Liver (tissue), 9 donors: ENCODE data around the gene DPYD. TPM values are rescaled to one million over a fixed set of nuclear protein-coding genes. Genes with fewer than 3 reads are reported as not detected.
A peak's percentile ranks its signal among the peaks of the same experiment; 100 is the strongest.

ENCODE experiments used
- DNase-seq: peaks from one replicate; pipeline ENCODE4 v3.0.0-alpha.2; 2017; ENCODE audit warnings: low spot score
- H3K27ac ChIP-seq, 2 donors: one replicate each; pipeline ENCODE4 v1.7.0; 2013; ENCODE audit warnings: inconsistent platforms in 2 of 2, low read length in 2 of 2, control low read depth in 1 of 2, low read depth in 1 of 2, mild to moderate bottlenecking in 1 of 2
- H3K27me3 ChIP-seq, 4 donors: one replicate each; pipeline versions ENCODE4 v1.6.1 to v1.7.0; 2013; ENCODE audit warnings: low read length in 3 of 4, inconsistent platforms in 1 of 4, mild to moderate bottlenecking in 1 of 4, moderate library complexity in 1 of 4; ENCODE audit not compliant: control insufficient read depth in 4 of 4, insufficient read depth in 4 of 4
- H3K36me3 ChIP-seq, 4 donors: one replicate each; pipeline versions ENCODE4 v1.6.1 to v1.7.0; 2013; ENCODE audit warnings: low read length in 3 of 4, mild to moderate bottlenecking in 3 of 4, low read depth in 1 of 4, moderate library complexity in 1 of 4; ENCODE audit not compliant: control insufficient read depth in 4 of 4, insufficient read depth in 3 of 4
- H3K4me1 ChIP-seq, 4 donors: one replicate each; pipeline versions ENCODE4 v1.6.1 to v1.7.0; 2013; ENCODE audit warnings: low read length in 3 of 4, mild to moderate bottlenecking in 3 of 4, moderate library complexity in 1 of 4; ENCODE audit not compliant: control insufficient read depth in 4 of 4, insufficient read depth in 4 of 4
- H3K4me3 ChIP-seq, 3 donors: one replicate each; pipeline versions ENCODE4 v1.6.1 to v1.7.0; 2013; ENCODE audit warnings: low read length in 3 of 3, control low read depth in 1 of 3, low read depth in 1 of 3, mild to moderate bottlenecking in 1 of 3
- H3K9ac ChIP-seq, 2 donors: one replicate each; pipeline ENCODE4 v1.7.0; 2013; ENCODE audit warnings: low read length in 2 of 2, mild to moderate bottlenecking in 2 of 2, moderate library complexity in 2 of 2, control low read depth in 1 of 2, low read depth in 1 of 2
- H3K9me3 ChIP-seq, 4 donors: one replicate each; pipeline versions ENCODE4 v1.6.1 to v1.7.0; 2013; ENCODE audit warnings: low read length in 3 of 4; ENCODE audit not compliant: control insufficient read depth in 4 of 4
- FOXA1 ChIP-seq: IDR thresholded peaks from 2 replicates; pipeline ENCODE4 v1.6.1; 2016; ENCODE audit warnings: antibody characterized with exemption
- GABPA ChIP-seq, 2 donors: IDR thresholded peaks in 1 of 2; conservative IDR thresholded peaks in 1 of 2; 2 replicates each; pipeline ENCODE4 v1.6.1; 2016; ENCODE audit warnings: antibody characterized with exemption in 2 of 2, mild to moderate bottlenecking in 1 of 2, moderate library complexity in 1 of 2
- HNF4A ChIP-seq, 2 donors: conservative IDR thresholded peaks; 2 replicates each; pipeline ENCODE4 v1.6.1; 2016; ENCODE audit warnings: antibody characterized with exemption in 2 of 2, mild to moderate bottlenecking in 2 of 2
- HNF4G ChIP-seq: IDR thresholded peaks from 2 replicates; pipeline ENCODE4 v1.6.1; 2016; ENCODE audit warnings: antibody characterized with exemption
- MAX ChIP-seq: IDR thresholded peaks from 2 replicates; pipeline ENCODE4 v1.6.1; 2016; ENCODE audit warnings: antibody characterized with exemption
- NR2F2 ChIP-seq: IDR thresholded peaks from 2 replicates; pipeline ENCODE4 v1.6.1; 2016; ENCODE audit warnings: antibody characterized with exemption
- RAD21 ChIP-seq, 2 donors: IDR thresholded peaks; 2 replicates each; pipeline ENCODE4 v1.6.1; 2016; ENCODE audit warnings: antibody characterized with exemption in 2 of 2, mild to moderate bottlenecking in 2 of 2
- TAF1 ChIP-seq: conservative IDR thresholded peaks from 2 replicates; pipeline ENCODE4 v1.6.1; 2016; ENCODE audit warnings: antibody characterized with exemption, mild to moderate bottlenecking
- YY1 ChIP-seq: IDR thresholded peaks from 2 replicates; pipeline ENCODE4 v1.6.1; 2016; ENCODE audit warnings: antibody characterized with exemption, mild to moderate bottlenecking
- ZBTB33 ChIP-seq: IDR thresholded peaks from 2 replicates; pipeline ENCODE4 v1.6.1; 2016; ENCODE audit warnings: antibody characterized with exemption
- WGBS: extraction: QIAGEN DNeasy Blood & Tissue Kit; methylation state at CpG from one replicate; pipeline ENCODE4 v1.1.7; 2013; 5-methylcytosine and 5-hydroxymethylcytosine counted together
- polyA plus RNA-seq, 2 donors: library from polyadenylated mRNA; stranded (reverse) in 1 of 2; unstranded in 1 of 2; fragments of 200-250 nt in 1 of 2; fragments of >200 nt in 1 of 2; fragmentation: Nextera tagmentation in 1 of 2; extraction: Ambion mirVana in 1 of 2; gene quantifications; one replicate each; pipeline versions ENCODE4 v1.2.1 to v1.2.3, GENCODE V29; 2013 to 2015
- total RNA-seq, 2 donors: library from RNA; depleted of rRNA; stranded (reverse); fragments of >200 nt; gene quantifications; one replicate each; pipeline ENCODE4 v1.2.3, GENCODE V29; 2014
- TF ChIP-seq, protein P1 (sequence below): IDR thresholded peaks from 2 replicates; pipeline ENCODE4 v1.6.1; 2016; ENCODE audit warnings: antibody characterized with exemption
- TF ChIP-seq, protein P2 (sequence below): IDR thresholded peaks from 2 replicates; pipeline ENCODE4 v1.6.1; 2016; ENCODE audit warnings: antibody characterized with exemption, mild to moderate bottlenecking
- donor health status: healthy.
- donor health status: healthy.
- donor health status: healthy.
- donor health status: healthy.
- donor health status: healthy.

Gene DPYD
- total and polyA plus RNA-seq, 4 donors: 16.2 to 142 (median 47.0) TPM

- Histone ChIP-seq H3K4me3 (no peak overlapping the region), H3K9me3 (no peaks in the 10 kb centered on the region), H3K4me1 (no peaks in the 10 kb centered on the region), H3K9ac (no peak overlapping the region), H3K27ac (no peak overlapping the region), H3K27me3 (no peaks in the 10 kb centered on the region), H3K36me3 (peaks cover 1 to 14% (median 9%) of the 10 kb centered on the region in 4 donors)
- TF ChIP-seq FOXA1 (no peak), NR2F2 (no peak), HNF4G (no peak), TAF1 (no peak), GABPA (IDR thresholded peaks at IDR 0.05 in 1 of 2, conservative IDR thresholded peaks at IDR 0.05 in 1 of 2) (no peak), YY1 (no peak), RAD21 (IDR thresholded peaks at IDR 0.05) (no peak), HNF4A (conservative IDR thresholded peaks at IDR 0.05) (no peak)
- TF ChIP-seq, protein P1, sequence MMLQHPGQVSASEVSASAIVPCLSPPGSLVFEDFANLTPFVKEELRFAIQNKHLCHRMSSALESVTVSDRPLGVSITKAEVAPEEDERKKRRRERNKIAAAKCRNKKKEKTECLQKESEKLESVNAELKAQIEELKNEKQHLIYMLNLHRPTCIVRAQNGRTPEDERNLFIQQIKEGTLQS: no peak
- no peak for DNase-seq
These were observed 730.5 kb downstream of the DPYD start for GRCh38 chr1:97190326-97190725.

GRCh38 chr1:97186381-97186780 lies 734.5 kb downstream of the DPYD start:
- TF ChIP-seq RAD21 (IDR thresholded peaks at IDR 0.05) (peak; percentile 71 to 80), HNF4A (conservative IDR thresholded peaks at IDR 0.05) (no peak)
- H3K36me3 ChIP-seq: peaks cover 0 to 6% (median 2%) of the 10 kb centered on the region in 4 donors
- 89% methylated on average over 6 of the region's 6 CpGs for WGBS
- no peak overlapping the region for H3K9ac ChIP-seq
- DNase-seq: no peak
- H3K4me1 ChIP-seq: no peaks in the 10 kb centered on the region
- no peak overlapping the region for H3K4me3 ChIP-seq
- H3K27ac ChIP-seq: no peak overlapping the region
- H3K9me3 ChIP-seq: no peaks in the 10 kb centered on the region
- H3K27me3 ChIP-seq: no peaks in the 10 kb centered on the region

DNA sequence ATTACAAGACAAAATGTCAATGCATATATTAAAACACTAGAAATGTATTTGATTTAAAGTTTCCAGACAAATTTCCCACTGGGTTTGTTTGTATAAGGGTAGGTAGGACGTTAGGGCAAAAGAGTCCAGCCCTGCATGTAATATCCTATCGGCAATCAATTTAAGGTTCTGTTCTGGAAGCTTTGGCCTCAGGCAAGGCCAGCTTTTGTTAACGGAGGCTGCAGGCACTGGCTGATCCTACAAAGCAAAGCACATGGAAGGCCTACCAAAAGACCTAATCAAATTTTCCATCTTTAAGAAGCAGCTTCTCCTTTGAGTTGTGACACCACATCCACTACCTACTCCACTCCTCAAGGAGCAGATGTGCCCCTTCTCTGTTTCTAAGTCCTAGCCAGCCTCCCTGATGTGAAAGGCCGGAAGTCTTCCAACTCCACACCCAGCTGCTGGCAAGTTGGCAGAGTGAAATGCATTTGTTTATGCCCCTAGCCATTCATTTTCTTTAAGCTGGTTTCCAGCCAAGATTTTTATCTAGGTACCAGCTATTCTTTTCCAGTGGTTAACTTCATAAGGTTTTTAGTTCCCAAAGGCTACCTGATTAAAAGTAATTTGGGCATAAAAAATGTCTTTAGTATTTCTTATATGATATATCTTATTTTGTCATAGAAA lies 746.7 kb downstream of the DPYD start:
- Histone ChIP-seq H3K36me3 (peaks cover 0 to 4% (median 0%) of the 10 kb centered on the region in 4 donors), H3K9me3 (no peaks in the 10 kb centered on the region), H3K27me3 (no peaks in the 10 kb centered on the region), H3K4me1 (no peaks in the 10 kb centered on the region), H3K9ac (no peak overlapping the region), H3K27ac (no peak overlapping the region), H3K4me3 (no peak overlapping the region)
- TF ChIP-seq NR2F2 (no peak), ZBTB33 (no peak), MAX (no peak)
- no peak for DNase-seq
- WGBS: 81% methylated on average over 4 of the region's 4 CpGs

- Histone ChIP-seq H3K4me3 (no peak overlapping the region), H3K27me3 (no peaks in the 10 kb centered on the region), H3K27ac (no peak overlapping the region), H3K4me1 (no peaks in the 10 kb centered on the region), H3K9ac (no peak overlapping the region), H3K36me3 (peaks cover 0 to 4% (median 0%) of the 10 kb centered on the region in 4 donors), H3K9me3 (no peaks in the 10 kb centered on the region)
- no peak for DNase-seq
- WGBS: 87% methylated on average over 2 of the region's 2 CpGs
- TF ChIP-seq, protein P2, sequence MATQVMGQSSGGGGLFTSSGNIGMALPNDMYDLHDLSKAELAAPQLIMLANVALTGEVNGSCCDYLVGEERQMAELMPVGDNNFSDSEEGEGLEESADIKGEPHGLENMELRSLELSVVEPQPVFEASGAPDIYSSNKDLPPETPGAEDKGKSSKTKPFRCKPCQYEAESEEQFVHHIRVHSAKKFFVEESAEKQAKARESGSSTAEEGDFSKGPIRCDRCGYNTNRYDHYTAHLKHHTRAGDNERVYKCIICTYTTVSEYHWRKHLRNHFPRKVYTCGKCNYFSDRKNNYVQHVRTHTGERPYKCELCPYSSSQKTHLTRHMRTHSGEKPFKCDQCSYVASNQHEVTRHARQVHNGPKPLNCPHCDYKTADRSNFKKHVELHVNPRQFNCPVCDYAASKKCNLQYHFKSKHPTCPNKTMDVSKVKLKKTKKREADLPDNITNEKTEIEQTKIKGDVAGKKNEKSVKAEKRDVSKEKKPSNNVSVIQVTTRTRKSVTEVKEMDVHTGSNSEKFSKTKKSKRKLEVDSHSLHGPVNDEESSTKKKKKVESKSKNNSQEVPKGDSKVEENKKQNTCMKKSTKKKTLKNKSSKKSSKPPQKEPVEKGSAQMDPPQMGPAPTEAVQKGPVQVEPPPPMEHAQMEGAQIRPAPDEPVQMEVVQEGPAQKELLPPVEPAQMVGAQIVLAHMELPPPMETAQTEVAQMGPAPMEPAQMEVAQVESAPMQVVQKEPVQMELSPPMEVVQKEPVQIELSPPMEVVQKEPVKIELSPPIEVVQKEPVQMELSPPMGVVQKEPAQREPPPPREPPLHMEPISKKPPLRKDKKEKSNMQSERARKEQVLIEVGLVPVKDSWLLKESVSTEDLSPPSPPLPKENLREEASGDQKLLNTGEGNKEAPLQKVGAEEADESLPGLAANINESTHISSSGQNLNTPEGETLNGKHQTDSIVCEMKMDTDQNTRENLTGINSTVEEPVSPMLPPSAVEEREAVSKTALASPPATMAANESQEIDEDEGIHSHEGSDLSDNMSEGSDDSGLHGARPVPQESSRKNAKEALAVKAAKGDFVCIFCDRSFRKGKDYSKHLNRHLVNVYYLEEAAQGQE: no peak
- TF ChIP-seq ZBTB33 (no peak), HNF4G (no peak)
These were observed 750.5 kb downstream of the DPYD start for GRCh38 chr1:97170300-97170699.
